Measurements from ENCODE around the gene MFAP5. TPM values are rescaled to one million over a fixed set of nuclear protein-coding genes. Genes with fewer than 3 reads are reported as not detected.

The MFAP5 gene
- total and polyA plus RNA-seq, 2 of the 4 experiments (the other 2 are of a cell fraction): 0.90 to 1.9 TPM

GRCh38 chr12:8655421-8655820, 7.2 kb downstream of the MFAP5 start:
- H3K79me1 ChIP-seq (ENCODE audit: low read depth in 1 of 2, low read length in 2 of 2): no peaks in the 10 kb centered on the region
- no CpG with 5 or more reads among the region's 6 CpGs for WGBS, 2 experiments (ENCODE audit: extremely low coverage in 2 of 2, insufficient read length in 1 of 2)
- no peak overlapping the region for H4K91ac ChIP-seq (ENCODE audit: insufficient read depth, low read depth, low read length)
- intact Hi-C loops (cut with micrococcal nuclease) (no loop called here), in situ Hi-C loops (cut with MboI; ENCODE audit: low sequenced_read_pairs) (loop anchor here (10.0 kb wide), 1 partner anchor 389 kb away; no protein-coding TSS in a partner anchor), dilution Hi-C loops (cut with HindIII; ENCODE audit: low sequenced_read_pairs, unreplicated experiment) (no loop called here)
- H2BK15ac ChIP-seq (ENCODE audit: low read depth, low read length): no peak overlapping the region
- H2AK9ac ChIP-seq (replicated peaks; ENCODE audit: low read depth, low read length, poor library complexity): no peak overlapping the region
- H3K4me1 ChIP-seq (ENCODE audit: control insufficient read depth, insufficient read depth, low read length): no peaks in the 10 kb centered on the region
- H2BK5ac ChIP-seq (ENCODE audit: low read depth, low read length, poor library complexity, severe bottlenecking): no peak overlapping the region
- H2AK5ac ChIP-seq (ENCODE audit: low read depth, low read length): no peak overlapping the region
- POLR2A ChIA-PET (ENCODE audit: unreplicated experiment): no interaction called here
- DNase-seq (no peak), ATAC-seq (ENCODE audit: low read depth) (no peak)
- no peak overlapping the region for H4K5ac ChIP-seq (ENCODE audit: low read depth, low read length)
- peaks cover 2% of the 10 kb centered on the region; the same call in 1 of the 2 replicates for H3K27me3 ChIP-seq (ENCODE audit: control insufficient read depth, insufficient read depth, low read length)
- no peak overlapping the region for H2BK20ac ChIP-seq (ENCODE audit: low read depth, low read length)
- H3K14ac ChIP-seq (replicated peaks; ENCODE audit: low read depth, low read length): no peak overlapping the region
- BruUV-seq (replicated peaks): no TSS peak
- H4K8ac ChIP-seq (ENCODE audit: low read depth in 2 of 2, low read length in 2 of 2): no peak overlapping the region
- H3K18ac ChIP-seq (ENCODE audit: low read depth, low read length): no peak overlapping the region
- no peak overlapping the region for H3K4me3 ChIP-seq (ENCODE audit: insufficient read depth, low read depth, low read length)
- no peak overlapping the region for H3K9ac ChIP-seq (ENCODE audit: low read depth, low read length)
- H3K27ac ChIP-seq (ENCODE audit: insufficient read depth, low read length): no peak overlapping the region
- no peak overlapping the region for H3K4me2 ChIP-seq (ENCODE audit: low read depth, low read length)
- H3K9me3 ChIP-seq (ENCODE audit: control insufficient read depth, insufficient read depth, low read length): no peaks in the 10 kb centered on the region
- CTCF ChIA-PET: interaction anchor here (0.6 kb wide), 1 partner anchor 235 kb away, joined by 4 read pairs; no protein-coding TSS in a partner anchor
- H4K20me1 ChIP-seq (ENCODE audit: insufficient read depth, low read length): no peaks in the 10 kb centered on the region
- no peak overlapping the region for H3K23ac ChIP-seq (ENCODE audit: low read depth, low read length)
- H2AFZ ChIP-seq (replicated peaks; ENCODE audit: low read length, poor library complexity): no peak overlapping the region
- no peak overlapping the region for H2BK120ac ChIP-seq (ENCODE audit: low read depth, low read length)
- no peak overlapping the region for H3K56ac ChIP-seq (ENCODE audit: extremely low read depth, insufficient read depth, low read length)
- H3K36me3 ChIP-seq (ENCODE audit: control insufficient read depth, insufficient read depth, low read length): no peaks in the 10 kb centered on the region
- no peak overlapping the region for H3K4ac ChIP-seq (ENCODE audit: low read depth, low read length)
- TF ChIP-seq MXI1 (IDR thresholded peaks at IDR 0.05; ENCODE audit: borderline replicate concordance, low read depth, low read length) (no peak), FOS (IDR thresholded peaks at IDR 0.05; ENCODE audit: low read depth, low read length) (no peak), CEBPB (IDR thresholded peaks at IDR 0.05; ENCODE audit: low read depth, low read length) (no peak), CHD1 (IDR thresholded peaks at IDR 0.05; ENCODE audit: low read depth, low read length) (no peak), NFE2L2 (IDR thresholded peaks at IDR 0.05; ENCODE audit: low read depth, low read length) (no peak), USF2 (IDR thresholded peaks at IDR 0.05; ENCODE audit: low read depth, low read length) (no peak), BHLHE40 (IDR thresholded peaks at IDR 0.05; ENCODE audit: low read depth, low read length) (no peak), MAFK (IDR thresholded peaks at IDR 0.05; ENCODE audit: low read depth, low read length) (no peak), SMC3 (IDR thresholded peaks at IDR 0.05; ENCODE audit: low read depth, low read length) (no peak)
- TF ChIP-seq, protein P1, sequence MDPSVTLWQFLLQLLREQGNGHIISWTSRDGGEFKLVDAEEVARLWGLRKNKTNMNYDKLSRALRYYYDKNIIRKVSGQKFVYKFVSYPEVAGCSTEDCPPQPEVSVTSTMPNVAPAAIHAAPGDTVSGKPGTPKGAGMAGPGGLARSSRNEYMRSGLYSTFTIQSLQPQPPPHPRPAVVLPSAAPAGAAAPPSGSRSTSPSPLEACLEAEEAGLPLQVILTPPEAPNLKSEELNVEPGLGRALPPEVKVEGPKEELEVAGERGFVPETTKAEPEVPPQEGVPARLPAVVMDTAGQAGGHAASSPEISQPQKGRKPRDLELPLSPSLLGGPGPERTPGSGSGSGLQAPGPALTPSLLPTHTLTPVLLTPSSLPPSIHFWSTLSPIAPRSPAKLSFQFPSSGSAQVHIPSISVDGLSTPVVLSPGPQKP (IDR thresholded peaks at IDR 0.05; ENCODE audit: borderline replicate concordance, low read depth, low read length): no peak
- H3K9me1 ChIP-seq (ENCODE audit: insufficient read depth, low read length): no peaks in the 10 kb centered on the region
